Right lobe of liver (tissue), 4 donors: ENCODE results near the gene APOL3.

Source experiments
- CTCF ChIP-seq, 4 donors: fragments of 200-600 bp in 3 of 4; fragments of 450-650 bp in 1 of 4; IDR thresholded peaks; one replicate each; pipeline versions ENCODE4 v1.5.1 to v1.8.0; 2016 to 2022; ENCODE audit warnings: antibody characterized with exemption in 4 of 4, mild to moderate bottlenecking in 2 of 4
- POLR2A ChIP-seq: fragments of 450-650 bp; IDR thresholded peaks from one replicate; pipeline ENCODE4 v1.6.1; 2017; ENCODE audit warnings: antibody characterized with exemption, mild to moderate bottlenecking
- donor health status: DM: no; HTN: no; CAD: no.
- donor health status: DM: no; HTN: no; CAD: no.
- donor health status: DM: no; HTN: yes; CAD: no.

- no peak for TF ChIP-seq CTCF (IDR thresholded peaks at IDR 0.05)
- no peak for TF ChIP-seq POLR2A
These were observed 33.0 kb upstream of the APOL3 start for GRCh38 chr22:36193577-36193976.
